Mucosa of stomach (tissue), 1 donor: ENCODE results near the gene NSUN5.
"Not testable (repeated sequence)": the region's sequence is repeated elsewhere in the genome, so short reads cannot be mapped to it uniquely, and the experiment has no call there.

Experiments
- H3K27me3 ChIP-seq: one replicate; pipeline ENCODE4 v1.7.0; 2013; ENCODE audit warnings: mild to moderate bottlenecking, low read length; ENCODE audit not compliant: control insufficient read depth, insufficient read depth
- H3K36me3 ChIP-seq: one replicate; pipeline ENCODE4 v1.7.0; 2013; ENCODE audit warnings: low read length; ENCODE audit not compliant: control insufficient read depth, insufficient read depth
- H3K4me1 ChIP-seq: one replicate; pipeline ENCODE4 v1.7.0; 2013; ENCODE audit warnings: mild to moderate bottlenecking, low read length; ENCODE audit not compliant: control insufficient read depth, insufficient read depth
- H3K4me3 ChIP-seq: one replicate; pipeline ENCODE4 v1.7.0; 2013; ENCODE audit warnings: low read length
- H3K9ac ChIP-seq: one replicate; pipeline ENCODE4 v1.7.0; 2013; ENCODE audit warnings: mild to moderate bottlenecking, low read length, moderate library complexity
- H3K9me3 ChIP-seq: one replicate; pipeline ENCODE4 v1.7.0; 2013; ENCODE audit warnings: mild to moderate bottlenecking, low read length, moderate library complexity; ENCODE audit not compliant: control insufficient read depth
- donor health status: Pancreatic carcinoma.

Gene NSUN5

GRCh38 chr7:73323434-73324080 is 14.9 kb upstream of the NSUN5 start:
- not testable (repeated sequence) for H3K9ac ChIP-seq

DNA sequence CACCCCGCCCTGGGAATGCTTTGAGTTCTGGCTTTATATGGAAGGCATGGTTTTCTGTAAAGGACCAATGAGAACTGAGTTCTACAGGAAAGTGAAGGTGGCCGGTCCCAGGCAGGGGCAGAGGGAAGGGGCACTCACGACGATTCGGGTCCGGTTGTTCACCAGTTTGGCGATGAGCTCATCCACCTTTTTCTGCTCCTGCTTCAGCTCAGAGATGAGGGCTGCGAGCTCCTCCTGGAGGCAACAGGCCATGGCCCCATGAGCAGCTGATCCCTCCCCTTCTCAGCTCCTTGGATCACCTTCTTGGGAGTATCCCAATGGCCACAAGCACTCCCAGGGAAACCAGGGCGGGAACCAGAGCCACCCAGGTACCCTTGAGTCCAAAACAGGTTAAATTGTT is 11.4 kb upstream of the NSUN5 start:
- not testable (repeated sequence) for H3K9ac ChIP-seq

More at GRCh38 chr7:73323434-73324080, 14.9 kb upstream of the NSUN5 start:
- H3K27me3 ChIP-seq, H3K4me1 ChIP-seq, H3K9me3 ChIP-seq, H3K36me3 ChIP-seq, H3K4me3 ChIP-seq: not testable (repeated sequence)

GRCh38 chr7:73319541-73319940 is 10.9 kb upstream of the NSUN5 start:
- not testable (repeated sequence) for H3K27me3 ChIP-seq, H3K4me3 ChIP-seq, H3K9ac ChIP-seq, H3K4me1 ChIP-seq, H3K36me3 ChIP-seq, H3K9me3 ChIP-seq

More for the DNA sequence above, 11.4 kb upstream of the NSUN5 start:
- H3K4me3 ChIP-seq, H3K27me3 ChIP-seq, H3K4me1 ChIP-seq, H3K36me3 ChIP-seq, H3K9me3 ChIP-seq: not testable (repeated sequence)

DNA sequence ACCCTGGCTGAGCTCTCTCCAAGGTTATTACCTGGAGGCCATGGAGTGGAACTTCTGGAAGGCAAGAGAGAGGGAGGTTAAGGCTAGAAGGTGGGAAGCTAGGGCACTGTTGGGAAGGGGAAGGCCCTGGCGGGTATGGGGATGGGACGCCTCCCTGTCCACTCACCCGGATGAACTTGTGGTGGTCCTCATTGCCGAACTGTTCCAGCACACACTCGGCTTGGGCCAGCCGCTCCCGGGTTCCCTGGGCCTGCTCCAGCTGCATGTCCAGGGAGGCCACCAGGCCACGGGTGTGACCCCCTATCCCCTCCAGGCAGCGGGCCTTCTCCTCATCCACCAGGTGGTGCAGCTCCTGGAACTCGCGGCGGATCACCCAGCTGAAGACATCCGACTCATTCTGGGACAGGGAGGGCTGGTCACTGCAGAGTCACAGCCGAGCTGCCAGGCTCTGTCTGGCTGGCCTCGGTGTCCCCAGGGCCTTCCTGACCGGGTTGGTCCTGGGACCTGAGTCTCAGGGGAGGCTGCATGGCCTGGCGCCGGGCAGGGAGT is 10.1 kb upstream of the NSUN5 start:
- H3K4me3 ChIP-seq, H3K36me3 ChIP-seq: not testable (repeated sequence)

DNA sequence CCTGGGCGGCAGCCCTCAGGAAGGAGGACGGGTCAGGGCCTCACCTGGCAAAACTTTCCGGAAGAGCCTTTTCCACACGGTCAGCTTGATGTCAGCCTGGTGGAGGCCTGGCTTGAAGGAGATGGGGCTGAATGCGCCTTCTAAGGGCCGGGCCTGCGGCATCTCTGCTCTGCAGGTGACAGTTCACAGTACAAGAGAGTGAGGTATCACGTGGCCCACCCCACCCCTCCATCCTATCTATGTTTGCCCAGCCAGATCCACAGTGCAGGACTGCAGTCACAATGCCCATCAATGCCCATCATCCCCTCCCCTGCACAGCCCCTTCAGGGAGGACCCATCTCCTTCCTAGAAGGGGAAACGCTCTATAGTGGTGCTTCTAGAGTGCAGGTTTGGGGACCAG is 7.9 kb upstream of the NSUN5 start:
- Histone ChIP-seq H3K4me1 (no peaks in the 10 kb centered on the region), H3K9ac (no peak overlapping the region), H3K4me3 (no peak overlapping the region)

More for the DNA sequence above, 10.1 kb upstream of the NSUN5 start:
- H3K9me3 ChIP-seq, H3K9ac ChIP-seq, H3K27me3 ChIP-seq, H3K4me1 ChIP-seq: not testable (repeated sequence)

DNA sequence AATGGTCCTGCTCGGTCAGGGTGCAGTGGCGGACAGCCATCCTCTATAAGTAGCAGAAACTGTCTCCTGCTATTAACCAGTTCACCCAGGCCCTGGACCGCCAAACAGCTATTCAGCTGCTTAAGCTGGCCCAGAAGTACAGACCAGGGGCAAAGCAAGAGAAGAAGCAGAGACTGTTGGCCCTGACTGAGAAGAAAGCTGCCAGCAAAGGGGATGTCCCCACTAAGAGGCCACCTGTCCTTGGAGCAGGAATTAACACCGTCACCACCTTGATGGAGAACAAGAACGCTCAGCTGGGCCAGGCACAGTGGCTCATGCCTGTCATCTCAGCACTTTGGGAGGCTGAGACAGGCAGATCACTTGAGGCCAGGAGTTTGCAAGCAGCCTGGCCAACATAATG is 5.6 kb upstream of the NSUN5 start:
- Histone ChIP-seq H3K27me3 (no peaks in the 10 kb centered on the region), H3K36me3 (no peaks in the 10 kb centered on the region), H3K4me3 (no peak overlapping the region), H3K9ac (no peak overlapping the region), H3K9me3 (no peaks in the 10 kb centered on the region), H3K4me1 (peaks cover 2% of the 10 kb centered on the region)

More for the DNA sequence above, 7.9 kb upstream of the NSUN5 start:
- Histone ChIP-seq H3K27me3 (no peaks in the 10 kb centered on the region), H3K9me3 (no peaks in the 10 kb centered on the region), H3K36me3 (no peaks in the 10 kb centered on the region)

- Histone ChIP-seq H3K27me3 (no peaks in the 10 kb centered on the region), H3K9me3 (no peaks in the 10 kb centered on the region)
Observed at GRCh38 chr7:73313521-73313906, 4.9 kb upstream of the NSUN5 start.

DNA sequence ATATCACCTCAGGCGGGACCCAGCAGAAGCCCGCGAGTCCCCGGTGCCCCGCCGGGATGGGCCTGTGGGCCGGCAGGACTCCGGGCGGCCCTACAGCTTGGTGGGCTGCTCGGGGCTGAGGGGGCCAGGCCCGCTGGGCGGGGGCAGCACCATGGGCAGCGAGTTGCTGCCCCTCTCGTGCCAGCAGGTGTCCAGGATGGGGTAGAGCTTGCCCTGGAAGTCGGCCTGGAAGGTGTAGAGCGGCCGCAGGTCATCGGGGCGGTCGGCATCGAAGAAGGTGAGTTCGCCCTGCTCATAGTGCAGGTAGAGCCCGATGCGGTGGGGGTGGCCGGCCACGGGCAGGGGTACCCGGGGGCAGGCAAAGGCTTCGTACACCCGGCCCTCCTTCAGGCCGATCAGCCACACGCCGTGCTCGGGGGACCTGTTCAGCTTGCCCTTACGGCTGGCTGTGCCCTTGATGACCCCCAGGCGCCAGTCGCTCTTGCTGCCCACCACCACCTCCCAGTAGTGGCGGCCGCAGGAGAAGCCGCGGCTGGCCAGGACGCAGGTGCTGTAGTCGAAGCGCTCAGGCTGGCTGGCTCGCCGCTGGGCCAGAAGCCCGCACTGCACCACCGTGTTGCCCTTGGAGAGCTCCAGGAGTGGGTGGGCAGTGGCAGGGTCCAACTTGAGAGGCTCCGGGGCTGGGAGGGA is 4.3 kb upstream of the NSUN5 start:
- Histone ChIP-seq H3K9ac (no peak overlapping the region), H3K9me3 (no peaks in the 10 kb centered on the region), H3K27me3 (no peaks in the 10 kb centered on the region), H3K36me3 (no peaks in the 10 kb centered on the region), H3K4me1 (peaks cover 5% of the 10 kb centered on the region), H3K4me3 (no peak overlapping the region)

More at GRCh38 chr7:73313521-73313906, 4.9 kb upstream of the NSUN5 start:
- peaks cover 5% of the 10 kb centered on the region for H3K4me1 ChIP-seq
- H3K4me3 ChIP-seq: no peak overlapping the region
- H3K36me3 ChIP-seq: no peaks in the 10 kb centered on the region
- no peak overlapping the region for H3K9ac ChIP-seq

DNA sequence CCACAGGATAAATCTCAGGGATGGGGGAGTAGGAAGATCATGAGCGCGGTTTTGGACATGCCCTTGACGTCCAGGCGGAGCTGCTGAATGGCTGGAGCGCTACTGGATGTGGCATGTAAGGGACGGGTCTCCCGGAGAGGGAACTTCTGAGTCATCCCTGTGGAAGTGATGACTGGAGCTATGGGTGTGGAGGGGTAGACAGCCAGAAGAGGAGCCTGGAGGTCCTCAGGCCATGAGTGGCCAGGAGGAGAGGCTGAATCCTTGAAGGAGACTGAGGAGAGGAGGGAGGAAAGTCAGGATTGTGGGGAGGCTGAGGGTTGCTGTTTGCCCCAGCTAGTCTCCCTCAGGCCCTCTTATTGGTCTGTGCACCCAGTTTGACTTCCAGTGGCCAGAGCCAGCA is 2.8 kb upstream of the NSUN5 start:
- H3K4me3 ChIP-seq, H3K4me1 ChIP-seq, H3K36me3 ChIP-seq, H3K27me3 ChIP-seq, H3K9ac ChIP-seq, H3K9me3 ChIP-seq: not testable (repeated sequence)

DNA sequence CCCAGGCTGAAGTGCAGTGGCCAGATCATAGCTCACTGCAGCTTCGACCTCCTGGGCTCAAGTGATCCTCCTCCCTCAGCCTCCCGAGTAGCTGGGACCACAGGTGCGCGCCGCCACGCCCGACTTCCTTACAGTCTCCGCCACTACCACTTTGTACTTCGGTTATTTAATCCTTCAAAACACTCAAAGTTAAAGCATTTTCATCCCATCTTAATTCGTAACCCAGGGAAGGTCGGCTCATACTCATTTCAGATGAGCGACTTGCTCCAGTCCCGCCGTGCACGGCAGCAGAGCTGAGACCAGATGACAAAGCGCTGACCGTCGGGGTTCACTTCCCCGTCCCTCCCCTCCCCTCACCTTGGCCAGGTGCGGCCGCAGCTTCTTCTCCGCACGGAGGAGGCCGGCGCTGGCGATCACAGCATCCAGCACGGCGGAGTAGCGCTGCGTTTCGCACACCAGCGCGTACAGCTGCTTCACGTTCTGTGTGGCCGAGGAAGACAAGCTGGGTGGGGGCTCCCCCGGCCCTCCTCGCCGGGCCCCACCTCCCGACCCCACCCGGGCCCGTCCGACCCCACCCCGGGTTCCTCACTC is 457 bp downstream of the NSUN5 start:
- Histone ChIP-seq H3K36me3 (no peaks in the 10 kb centered on the region), H3K4me1 (peaks cover 5% of the 10 kb centered on the region), H3K27me3 (no peaks in the 10 kb centered on the region), H3K9me3 (no peaks in the 10 kb centered on the region), H3K9ac (peak overlapping the region; percentile 70), H3K4me3 (peak overlapping the region; percentile 71)

DNA sequence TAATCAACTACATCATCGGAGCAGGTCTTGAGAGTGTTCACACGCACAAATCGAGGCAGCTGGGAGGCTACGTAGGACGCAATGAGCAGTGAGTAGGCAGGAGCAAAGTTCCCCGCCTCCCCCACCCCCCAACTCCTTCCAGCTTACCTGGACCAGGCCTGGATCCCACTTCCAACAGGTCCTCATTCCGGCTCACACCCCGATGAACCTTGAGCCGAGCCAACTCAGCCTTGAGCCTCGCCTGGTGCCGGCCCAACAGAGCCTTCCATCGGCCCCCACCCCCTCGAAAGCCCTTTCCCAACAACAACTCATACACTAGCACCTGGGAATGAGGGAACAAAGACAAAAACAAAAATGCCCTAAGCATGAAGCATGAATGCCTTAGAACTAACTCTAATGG is 1.2 kb downstream of the NSUN5 start:
- H3K4me1 ChIP-seq: peaks cover 5% of the 10 kb centered on the region
- no peak overlapping the region for H3K9ac ChIP-seq
- no peaks in the 10 kb centered on the region for H3K27me3 ChIP-seq
- H3K36me3 ChIP-seq: no peaks in the 10 kb centered on the region
- no peaks in the 10 kb centered on the region for H3K9me3 ChIP-seq
- no peak overlapping the region for H3K4me3 ChIP-seq

DNA sequence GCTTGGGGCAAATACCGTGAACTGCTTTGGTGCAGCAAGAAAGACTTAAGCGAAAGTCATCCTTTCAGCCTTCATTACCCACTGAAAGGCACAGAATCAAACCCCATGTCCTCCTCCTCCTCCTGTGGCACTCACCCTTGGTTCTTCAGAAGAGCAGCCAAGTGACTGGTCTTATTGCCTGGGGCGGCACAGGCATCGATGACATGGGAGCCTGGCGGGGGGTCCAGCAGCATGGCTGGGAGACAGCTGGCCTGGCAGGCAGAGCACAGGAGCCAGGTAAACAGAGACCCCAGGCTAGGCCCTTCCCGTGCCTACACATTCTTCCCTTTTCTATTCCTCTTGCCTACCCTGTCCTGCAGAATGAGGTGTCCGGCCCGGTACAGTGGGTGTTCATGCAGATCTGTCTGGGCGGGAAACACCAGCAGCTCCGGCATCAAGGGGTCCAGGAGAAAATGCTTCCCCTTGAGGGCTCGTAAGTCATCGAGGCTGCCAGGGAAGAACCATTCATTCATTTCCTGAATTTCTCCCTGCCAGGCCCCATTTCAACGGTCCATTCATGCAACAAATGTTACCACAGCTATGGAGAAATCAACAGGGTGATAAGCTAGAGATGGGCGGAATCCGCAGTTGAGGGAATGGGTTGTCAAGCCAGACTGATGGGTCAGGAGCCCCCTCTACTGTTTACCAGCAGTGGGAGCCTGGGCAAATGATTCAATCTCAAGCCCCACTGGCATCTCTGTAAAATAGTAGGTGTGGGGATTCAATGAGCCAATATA is 3.8 kb downstream of the NSUN5 start:
- H3K36me3 ChIP-seq, H3K27me3 ChIP-seq, H3K9ac ChIP-seq: not testable (repeated sequence)

More for the DNA sequence above, 3.8 kb downstream of the NSUN5 start:
- not testable (repeated sequence) for H3K4me3 ChIP-seq, H3K4me1 ChIP-seq, H3K9me3 ChIP-seq
